HepG2 (cell line): ENCODE results near the gene ING5. TPM values are rescaled to one million over a fixed set of nuclear protein-coding genes. Genes with fewer than 3 reads are reported as not detected.

Experiments
- ELF1 ChIP-seq: sonication (generic); formaldehyde crosslinking; IDR thresholded peaks from 2 replicates; pipeline ENCODE4 v1.4.0; 2020; ENCODE audit warnings: missing genetic modification reagents
- GABPA ChIP-seq, 2 experiments: IDR thresholded peaks; 2 replicates each; pipeline ENCODE4 v1.6.1; 2011 to 2016; ENCODE audit warnings: low read depth in 2 of 2, low read length in 1 of 2, missing biosample characterization in 1 of 2, missing genetic modification characterization in 1 of 2
- MAFK ChIP-seq, 2 experiments: IDR thresholded peaks in 1 of 2; conservative IDR thresholded peaks in 1 of 2; 2 replicates each; pipeline ENCODE4 v1.6.1; 2011; ENCODE audit warnings: improper control_type of control experiment in 2 of 2, low read length in 2 of 2
- MBD4 ChIP-seq: IDR thresholded peaks from 2 replicates; pipeline ENCODE4 v1.6.1; 2012; ENCODE audit warnings: low read length, inconsistent platforms, borderline replicate concordance
- MBNL3 ChIP-seq: fragments of 250-450 bp; sonication (Bioruptor Pico); conservative IDR thresholded peaks from 2 replicates; pipeline ENCODE4 v1.8.0; 2022; ENCODE audit warnings: mild to moderate bottlenecking, inconsistent platforms
- MXD4 ChIP-seq: IDR thresholded peaks from 2 replicates; pipeline ENCODE4 v1.6.1; 2016; ENCODE audit warnings: mild to moderate bottlenecking, missing biosample characterization, missing genetic modification reagents
- PBX2 ChIP-seq: IDR thresholded peaks from 2 replicates; pipeline ENCODE4 v1.6.1; 2016; ENCODE audit warnings: control low read depth
- PCBP2 ChIP-seq: fragments of 200-400 bp; formaldehyde crosslinking; optimal IDR thresholded peaks from 2 replicates; pipeline ENCODE3; 2018; ENCODE audit warnings: low read length, low read depth; ENCODE audit not compliant: poor library complexity, severe bottlenecking
- PLSCR1 ChIP-seq: sonication (generic); formaldehyde crosslinking; IDR thresholded peaks from 2 replicates; pipeline ENCODE4 v1.5.0; 2020; ENCODE audit warnings: missing genetic modification reagents, mild to moderate bottlenecking, borderline replicate concordance
- SIX1 ChIP-seq: sonication (generic); formaldehyde crosslinking; IDR thresholded peaks from 2 replicates; pipeline ENCODE4 v1.4.0; 2020; ENCODE audit warnings: missing genetic modification reagents, borderline replicate concordance
- SNAI1 ChIP-seq: sonication (generic); formaldehyde crosslinking; IDR thresholded peaks from 2 replicates; pipeline ENCODE4 v1.5.0; 2020; ENCODE audit warnings: mild to moderate bottlenecking, missing genetic modification reagents, borderline replicate concordance
- SNAPC4 ChIP-seq: sonication (generic); formaldehyde crosslinking; IDR thresholded peaks from 2 replicates; pipeline ENCODE4 v1.4.0; 2020; ENCODE audit warnings: mild to moderate bottlenecking, missing genetic modification reagents
- TFE3 ChIP-seq: IDR thresholded peaks from 2 replicates; pipeline ENCODE4 v1.6.1; 2016
- ZBTB1 ChIP-seq: sonication (generic); formaldehyde crosslinking; IDR thresholded peaks from 2 replicates; pipeline ENCODE4 v1.4.0; 2020; ENCODE audit warnings: missing genetic modification reagents, borderline replicate concordance
- ZBTB8A ChIP-seq: sonication (generic); formaldehyde crosslinking; IDR thresholded peaks from 2 replicates; pipeline ENCODE4 v1.4.0; 2020; ENCODE audit warnings: mild to moderate bottlenecking, low read depth, missing genetic modification reagents, borderline replicate concordance
- ZFP37 ChIP-seq: sonication (generic); formaldehyde crosslinking; IDR thresholded peaks from 2 replicates; pipeline ENCODE4 v1.4.0; 2020; ENCODE audit warnings: missing genetic modification reagents, borderline replicate concordance
- ZMAT3 ChIP-seq: sonication (generic); formaldehyde crosslinking; conservative IDR thresholded peaks from 2 replicates; pipeline ENCODE4 v1.7.0; 2021; ENCODE audit warnings: missing genetic modification reagents
- ZNF18 ChIP-seq: sonication (generic); formaldehyde crosslinking; IDR thresholded peaks from 2 replicates; pipeline ENCODE4 v1.8.0; 2022; ENCODE audit warnings: mild to moderate bottlenecking, missing genetic modification reagents; ENCODE audit not compliant: insufficient replicate concordance
- ZNF672 ChIP-seq: sonication (generic); formaldehyde crosslinking; IDR thresholded peaks from 2 replicates; pipeline ENCODE4 v1.8.1; 2022; ENCODE audit warnings: missing genetic modification reagents
- ZNF761 ChIP-seq: sonication (generic); formaldehyde crosslinking; conservative IDR thresholded peaks from 2 replicates; pipeline ENCODE4 v1.4.0; 2020; ENCODE audit warnings: mild to moderate bottlenecking, missing genetic modification reagents
- polyA plus RNA-seq, 8 experiments: library from polyadenylated mRNA; depleted of rRNA in 3 of 8; stranded (reverse) in 7 of 8; unstranded in 1 of 8; fragments of >200 nt; fragmentation: Illumina TruSeq in 4 of 8; extraction: Trizol in 4 of 8; gene quantifications; 2 replicates each; pipeline versions ENCODE4 v1.2.1 to v1.2.3, GENCODE V29; 2011 to 2016; ENCODE audit warnings: low read depth in 4 of 8, missing spikeins in 1 of 8, mixed read lengths in 1 of 8; ENCODE audit not compliant: insufficient read depth in 1 of 8
- total RNA-seq, 5 experiments: library from RNA; depleted of rRNA; stranded (reverse); fragments of >200 nt; fragmentation: Illumina TruSeq; extraction: Trizol; gene quantifications; 2 replicates each; pipeline ENCODE4 v1.2.3, GENCODE V29; 2016; ENCODE audit warnings: low read depth in 1 of 5

ING5 gene
- total and polyA plus RNA-seq, 2 of the 13 experiments (the other 11 are each of a cell fraction or from before 2014, with no cell fraction given), result 61.9 to 71.9 TPM

- TF ChIP-seq ZFP37 (CRISPR knock-in tag), result no peak
- TF ChIP-seq SIX1 (CRISPR knock-in tag), result no peak
- TF ChIP-seq GABPA (IDR thresholded peaks at IDR 0.05; ENCODE audit: low read depth, low read length), result no peak
- TF ChIP-seq GABPA (CRISPR knock-in tag; IDR thresholded peaks at IDR 0.05; ENCODE audit: low read depth), result peak; percentile 20
- TF ChIP-seq ZBTB8A (CRISPR knock-in tag), result no peak
- peak; percentile 95 to 96 for TF ChIP-seq MAFK (conservative IDR thresholded peaks at IDR 0.05 in 1 of 2, IDR thresholded peaks at IDR 0.05 in 1 of 2; ENCODE audit: low read length in 2 of 2)
- peak; percentile 81 for TF ChIP-seq TFE3 (CRISPR knock-in tag)
- TF ChIP-seq ZNF761, result peak; percentile 10; the same call in 1 of the 2 replicates
- TF ChIP-seq SNAI1 (CRISPR knock-in tag), result no peak
- peak; percentile 84 for TF ChIP-seq PBX2 (CRISPR knock-in tag)
- no peak for TF ChIP-seq MXD4 (CRISPR knock-in tag)
- TF ChIP-seq PCBP2, result no peak
- no peak for TF ChIP-seq ZNF672 (CRISPR knock-in tag)
- TF ChIP-seq SNAPC4 (CRISPR knock-in tag), result no peak
- TF ChIP-seq ZMAT3 (CRISPR knock-in tag), result 0 out of 2 replicates have a peak, but pooled peaks have one; percentile 7
- no peak for TF ChIP-seq ELF1 (CRISPR knock-in tag)
- no peak for TF ChIP-seq MBD4
- no peak for TF ChIP-seq ZBTB1 (CRISPR knock-in tag)
- TF ChIP-seq MBNL3 (CRISPR knock-in tag), result no peak
- TF ChIP-seq ZNF18 (CRISPR knock-in tag), result no peak
- no peak for TF ChIP-seq PLSCR1
Observed at GRCh38 chr2:241772063-241772499, 70.2 kb downstream of the ING5 start (continued).
